Stimulated activated CD8-positive, alpha-beta memory T cell treated with anti-CD3 and anti-CD28 coated beads, Interleukin-4, amount 100 ng/mL, for 4 hours (primary cell): ENCODE measurements around the gene MRPL58.

Experiments
- DNase-seq, 2 donors: peaks; one replicate each; pipeline ENCODE4 v3.0.0-alpha.2; 2020; ENCODE audit warnings: low read depth in 2 of 2, low spot score in 1 of 2

Gene MRPL58

GRCh38 chr17:75046407-75047289, 34.2 kb downstream of the MRPL58 start, which contains the start of the genes ATP5PD and KCTD2:
Gene ATP5PD (minus strand): TSS chr17:75046969. CDS start chr17:75042650, 4,319 bp downstream.
Gene KCTD2 (plus strand): TSS chr17:75047225. CDS start chr17:75047251, 26 bp downstream.
- peak; percentile 86 to 93 for DNase-seq

- DNase-seq: no peak
Measured at GRCh38 chr17:75047398-75048098, 35.1 kb downstream of the MRPL58 start.

- no peak for DNase-seq
Measured at GRCh38 chr17:75048249-75048878, 35.9 kb downstream of the MRPL58 start.

- no peak for DNase-seq
Measured at GRCh38 chr17:75049057-75049456, 36.6 kb downstream of the MRPL58 start.

- no peak for DNase-seq
Measured at GRCh38 chr17:75049706-75050105, 37.2 kb downstream of the MRPL58 start.

GRCh38 chr17:75051941-75052340, 39.5 kb downstream of the MRPL58 start:
- no peak for DNase-seq

GRCh38 chr17:75059369-75060345, 47.2 kb downstream of the MRPL58 start:
- no peak for DNase-seq

- DNase-seq: no peak
Measured at GRCh38 chr17:75060434-75061054, 48.1 kb downstream of the MRPL58 start.

GRCh38 chr17:75061055-75061438, 48.6 kb downstream of the MRPL58 start:
- DNase-seq: no peak

GRCh38 chr17:75061618-75062017, 49.1 kb downstream of the MRPL58 start:
- DNase-seq: no peak

GRCh38 chr17:75063201-75063600, 50.7 kb downstream of the MRPL58 start:
- no peak for DNase-seq

- DNase-seq: no peak
Measured at GRCh38 chr17:75063626-75064025, 51.2 kb downstream of the MRPL58 start.

- DNase-seq: no peak
Measured at GRCh38 chr17:75064040-75064439, 51.6 kb downstream of the MRPL58 start.

- DNase-seq: no peak
Measured at GRCh38 chr17:75064460-75064859, 52.0 kb downstream of the MRPL58 start.

- no peak for DNase-seq
Measured at GRCh38 chr17:75064867-75065561, 52.5 kb downstream of the MRPL58 start.

- DNase-seq: no peak
Measured at GRCh38 chr17:75065562-75066151, 53.2 kb downstream of the MRPL58 start.

- no peak for DNase-seq
Measured at GRCh38 chr17:75067856-75068255, 55.4 kb downstream of the MRPL58 start.

- DNase-seq: no peak
Measured at GRCh38 chr17:75068750-75069149, 56.3 kb downstream of the MRPL58 start.

- no peak for DNase-seq
Measured at GRCh38 chr17:75069783-75070182, 57.3 kb downstream of the MRPL58 start.
